Gastrocnemius medialis (tissue), 4 donors: ENCODE data around the gene ZEB2.

Source experiments
- POLR2A ChIP-seq, 2 donors: fragments of 450-650 bp; IDR thresholded peaks; one replicate each; pipeline ENCODE4 v1.6.1; 2017; ENCODE audit warnings: antibody characterized with exemption in 2 of 2, mild to moderate bottlenecking in 2 of 2, moderate library complexity in 2 of 2
- TF ChIP-seq, protein P1 (sequence below), 5 experiments: fragments of 450-650 bp in 3 of 5; fragments of 200-600 bp in 2 of 5; sonication (generic) in 2 of 5; IDR thresholded peaks in 4 of 5; conservative IDR thresholded peaks in 1 of 5; 1 replicate in 4 of 5; 2 replicates in 1 of 5; pipeline ENCODE4 v1.5.1; 2016 to 2019; ENCODE audit warnings: antibody characterized with exemption in 5 of 5, mild to moderate bottlenecking in 3 of 5, moderate library complexity in 3 of 5

DNA sequence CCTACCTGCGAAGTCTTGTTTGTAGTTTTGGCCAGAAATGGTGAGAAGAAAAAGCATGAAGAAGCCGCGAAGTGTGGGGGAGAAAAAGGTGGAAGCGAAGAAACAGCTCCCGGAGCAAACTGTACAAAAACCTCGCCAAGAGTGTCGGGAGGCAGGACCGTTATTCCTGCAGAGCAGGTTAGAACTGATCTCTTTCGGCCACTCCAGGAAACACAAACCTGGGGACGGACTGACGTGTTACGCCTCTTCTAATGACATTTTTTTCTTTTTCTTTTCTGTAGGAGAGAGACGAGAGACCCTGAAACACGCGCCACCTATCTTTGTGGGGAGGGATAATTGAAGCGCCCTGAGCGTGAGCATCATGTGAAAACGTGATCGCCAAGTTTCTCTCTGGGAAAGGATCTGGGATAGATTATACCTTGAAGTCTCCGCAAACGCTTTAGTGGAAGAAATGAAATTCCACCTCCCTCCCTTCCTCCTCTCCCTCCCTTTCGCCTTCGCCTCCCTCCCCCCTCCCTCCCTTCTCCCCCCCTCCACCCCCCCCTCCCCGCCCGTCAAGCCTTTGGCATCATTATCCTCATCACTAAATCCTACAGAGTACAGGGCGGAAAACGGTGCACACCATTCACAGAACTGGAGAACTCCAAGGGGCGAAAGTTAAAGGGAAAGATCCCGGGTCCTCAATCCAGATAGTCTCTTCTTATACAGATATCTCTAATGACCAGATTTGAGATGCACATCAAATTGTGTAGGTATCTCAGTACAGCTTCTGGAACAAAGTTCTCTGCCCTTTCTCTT lies at the start of gene ZEB2:
- TF ChIP-seq POLR2A (IDR thresholded peaks at IDR 0.05), result peak; percentile 35 to 56
- TF ChIP-seq, protein P1, sequence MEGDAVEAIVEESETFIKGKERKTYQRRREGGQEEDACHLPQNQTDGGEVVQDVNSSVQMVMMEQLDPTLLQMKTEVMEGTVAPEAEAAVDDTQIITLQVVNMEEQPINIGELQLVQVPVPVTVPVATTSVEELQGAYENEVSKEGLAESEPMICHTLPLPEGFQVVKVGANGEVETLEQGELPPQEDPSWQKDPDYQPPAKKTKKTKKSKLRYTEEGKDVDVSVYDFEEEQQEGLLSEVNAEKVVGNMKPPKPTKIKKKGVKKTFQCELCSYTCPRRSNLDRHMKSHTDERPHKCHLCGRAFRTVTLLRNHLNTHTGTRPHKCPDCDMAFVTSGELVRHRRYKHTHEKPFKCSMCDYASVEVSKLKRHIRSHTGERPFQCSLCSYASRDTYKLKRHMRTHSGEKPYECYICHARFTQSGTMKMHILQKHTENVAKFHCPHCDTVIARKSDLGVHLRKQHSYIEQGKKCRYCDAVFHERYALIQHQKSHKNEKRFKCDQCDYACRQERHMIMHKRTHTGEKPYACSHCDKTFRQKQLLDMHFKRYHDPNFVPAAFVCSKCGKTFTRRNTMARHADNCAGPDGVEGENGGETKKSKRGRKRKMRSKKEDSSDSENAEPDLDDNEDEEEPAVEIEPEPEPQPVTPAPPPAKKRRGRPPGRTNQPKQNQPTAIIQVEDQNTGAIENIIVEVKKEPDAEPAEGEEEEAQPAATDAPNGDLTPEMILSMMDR (IDR thresholded peaks at IDR 0.05 in 4 of 5, conservative IDR thresholded peaks at IDR 0.05 in 1 of 5), result peak; percentile 40 to 67 (median 62)
